Measurements from ENCODE around the gene DUOX1.

DUOX1 gene

GRCh38 chr15:45198337-45199135 lies 68.7 kb downstream of the DUOX1 start:
- DNase-seq, result peak; percentile 97

GRCh38 chr15:45199136-45199810 lies 69.5 kb downstream of the DUOX1 start:
- DNase-seq, result peak; percentile 58

GRCh38 chr15:45200001-45200798 lies 70.4 kb downstream of the DUOX1 start:
- peak; percentile 97 for DNase-seq

- DNase-seq, result peak; percentile 88
These were observed 71.2 kb downstream of the DUOX1 start for GRCh38 chr15:45200799-45201556.

- no peak for DNase-seq
These were observed 71.7 kb downstream of the DUOX1 start for GRCh38 chr15:45201557-45201859.

- no peak for DNase-seq
These were observed 72.1 kb downstream of the DUOX1 start for GRCh38 chr15:45201869-45202268.

- DNase-seq, result no peak
These were observed 73.4 kb downstream of the DUOX1 start for GRCh38 chr15:45203182-45203581.

- DNase-seq, result peak; percentile 80
These were observed 75.4 kb downstream of the DUOX1 start for GRCh38 chr15:45205192-45205591.

- no peak for DNase-seq
These were observed 82.7 kb downstream of the DUOX1 start for GRCh38 chr15:45212493-45212892.

Measured in hematopoietic multipotent progenitor cell treated with erythropoietin and hydrocortisone succinate and interleukin-3 and kit ligand, for 8 days (in vitro differentiated cells).